Aorta (tissue), 5 donors: ENCODE measurements around the gene MEGF10. TPM values are rescaled to one million over a fixed set of nuclear protein-coding genes. Genes with fewer than 3 reads are reported as not detected.

Experiments
- ATAC-seq: fragments of 200-7000 bp; cut with Tn5 transposase; one replicate; pipeline ENCODE4 v1.9.1; 2022; ENCODE audit warnings: moderate library complexity; ENCODE audit not compliant: low FRiP score
- DNase-seq, 2 donors: peaks; one replicate each; pipeline ENCODE4 v3.0.0-alpha.2; 2020
- H3K27ac ChIP-seq, 2 donors: one replicate each; pipeline ENCODE4 v1.5.1; 2013; ENCODE audit warnings: low read length in 2 of 2, mild to moderate bottlenecking in 2 of 2, moderate library complexity in 2 of 2, control low read depth in 1 of 2, inconsistent platforms in 1 of 2, low read depth in 1 of 2
- H3K27me3 ChIP-seq, 2 donors: one replicate each; pipeline ENCODE4 v1.6.1; 2013; ENCODE audit warnings: control low read depth in 1 of 2, low read length in 1 of 2, mild to moderate bottlenecking in 1 of 2, moderate library complexity in 1 of 2; ENCODE audit not compliant: insufficient read depth in 2 of 2, control insufficient read depth in 1 of 2
- H3K36me3 ChIP-seq, 2 donors: one replicate each; pipeline ENCODE4 v1.6.1; 2013; ENCODE audit warnings: control low read depth in 1 of 2, low read length in 1 of 2, mild to moderate bottlenecking in 1 of 2; ENCODE audit not compliant: insufficient read depth in 2 of 2, control insufficient read depth in 1 of 2
- H3K4me1 ChIP-seq, 2 donors: one replicate each; pipeline ENCODE4 v1.6.1; 2013; ENCODE audit warnings: low read length in 2 of 2, control low read depth in 1 of 2, mild to moderate bottlenecking in 1 of 2, moderate library complexity in 1 of 2; ENCODE audit not compliant: insufficient read depth in 2 of 2, control insufficient read depth in 1 of 2
- H3K4me3 ChIP-seq, 2 donors: one replicate each; pipeline ENCODE4 v1.5.1; 2013; ENCODE audit warnings: low read length in 2 of 2, control low read depth in 1 of 2, mild to moderate bottlenecking in 1 of 2
- H3K9me3 ChIP-seq: one replicate; pipeline ENCODE4 v1.6.1; 2013; ENCODE audit warnings: mild to moderate bottlenecking, low read length; ENCODE audit not compliant: control insufficient read depth
- WGBS, 2 donors: extraction: QIAGEN DNeasy Blood & Tissue Kit; methylation state at CpG; one replicate each; pipeline ENCODE4 v1.1.7; 2013; 5-methylcytosine and 5-hydroxymethylcytosine counted together
- intact Hi-C, 2 donors: fragments of 100-400 bp; cut with DNase I; formaldehyde crosslinking; loops; one replicate each; pipeline versions ENCODE4 v1.14.2 to v1.15.0; 2022
- polyA plus RNA-seq, 2 donors: library from polyadenylated mRNA; stranded (reverse); fragments of 200-250 nt; gene quantifications; one replicate each; pipeline ENCODE4 v1.2.3, GENCODE V29; 2013
- total RNA-seq, 2 donors: library from RNA; stranded (reverse); fragmentation: NEBNext Ultra II Directional; extraction: Animal tissue kit (Norgen Biotek cat#: 25700); gene quantifications; one replicate each; pipeline ENCODE4 v1.2.1, GENCODE V29; 2021
- donor health status: healthy with polysubstance abuse.
- donor health status: Bipolar disorder and iron deficiency.
- donor health status: DM: no; HTN: no; CAD: no.
- donor health status: DM: no; HTN: no; CAD: no.
- donor health status: DM: yes; HTN: yes; CAD: no.

MEGF10 gene
- total and polyA plus RNA-seq, 4 donors: 0.05 to 0.72 (median 0.52) TPM; not detected in 1

DNA sequence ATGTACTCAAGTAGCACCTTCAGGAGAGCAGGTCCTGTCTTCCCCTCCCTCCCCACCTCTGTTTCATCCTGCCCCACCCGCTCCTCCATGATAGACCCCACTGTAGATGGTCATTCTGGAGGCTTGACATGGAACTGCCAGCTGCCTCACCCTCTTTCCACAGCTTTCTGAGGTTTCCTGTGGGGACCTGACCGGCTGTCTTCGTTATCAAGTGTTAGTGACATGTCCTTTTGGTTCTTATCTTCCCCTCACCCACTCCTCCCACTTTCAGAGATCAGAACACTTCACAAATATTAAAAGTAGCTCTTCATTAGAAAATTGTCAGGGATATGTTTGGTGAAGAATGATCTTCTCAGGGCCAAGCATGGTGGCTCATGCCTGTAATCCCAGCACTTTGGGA lies 52.7 kb downstream of the MEGF10 start:
- Histone ChIP-seq H3K27me3 (no peaks in the 10 kb centered on the region), H3K27ac (no peak overlapping the region), H3K4me1 (no peaks in the 10 kb centered on the region), H3K36me3 (no peaks in the 10 kb centered on the region), H3K4me3 (no peak overlapping the region), H3K9me3 (peaks cover 1% of the 10 kb centered on the region)
- DNase-seq (no peak), ATAC-seq (no peak)
- intact Hi-C loops: no loop called here
- whole genome bisulfite sequencing, 2 donors: 86 to 92% methylated on average over 3 of the region's 3 CpGs

DNA sequence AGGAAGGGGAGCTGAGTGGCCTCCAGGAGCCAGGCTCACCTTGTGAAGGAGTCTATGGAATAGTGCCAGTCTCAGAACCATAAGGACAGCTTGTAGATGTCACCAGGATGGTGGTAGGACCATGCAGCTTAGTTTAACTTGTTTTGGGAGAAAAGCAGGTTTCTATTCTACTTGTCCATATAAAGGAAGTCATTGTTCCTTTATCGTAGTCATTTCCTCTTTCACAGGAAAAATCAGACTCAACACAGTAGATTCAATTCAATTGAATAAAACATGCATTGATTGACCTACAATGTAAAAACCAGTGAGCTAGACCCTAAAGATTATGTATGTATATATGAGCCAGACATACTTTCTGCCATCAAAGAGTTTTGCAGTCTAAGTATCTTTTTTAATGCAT lies 53.3 kb downstream of the MEGF10 start:
- no peaks in the 10 kb centered on the region for H3K27me3 ChIP-seq
- 76% methylated on average over 1 of the region's 1 CpG for WGBS, 2 donors
- peaks cover 1% of the 10 kb centered on the region for H3K9me3 ChIP-seq
- H3K4me3 ChIP-seq: no peak overlapping the region
- no peak for ATAC-seq
- H3K4me1 ChIP-seq: no peaks in the 10 kb centered on the region
- DNase-seq: no peak
- intact Hi-C loops: no loop called here
- no peak overlapping the region for H3K27ac ChIP-seq
- H3K36me3 ChIP-seq: no peaks in the 10 kb centered on the region

DNA sequence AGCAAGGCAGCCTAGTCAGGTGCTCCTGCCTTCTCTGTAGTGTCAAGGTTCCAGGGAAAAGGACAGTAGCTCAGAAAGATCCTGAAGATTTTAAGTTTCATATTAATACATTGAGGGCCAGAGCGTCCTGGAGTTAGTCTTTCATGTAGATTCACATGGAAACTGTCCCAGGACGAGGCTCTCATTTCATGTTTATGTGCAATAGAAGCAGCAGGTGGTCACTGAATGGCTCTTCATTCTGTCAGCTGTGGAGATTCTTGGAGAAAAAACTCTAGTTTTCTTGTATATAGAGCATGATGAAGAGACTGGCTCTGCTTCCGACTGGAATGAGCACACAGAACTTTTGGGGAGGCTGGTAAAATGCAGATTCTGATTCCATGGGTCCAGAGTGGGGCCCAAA lies 54.3 kb downstream of the MEGF10 start:
- H3K27me3 ChIP-seq: no peaks in the 10 kb centered on the region
- WGBS, 2 donors: 64 to 71% methylated on average over 3 of the region's 3 CpGs
- no peak overlapping the region for H3K27ac ChIP-seq
- DNase-seq: no peak
- H3K36me3 ChIP-seq: no peaks in the 10 kb centered on the region
- ATAC-seq: no peak
- no peaks in the 10 kb centered on the region for H3K4me1 ChIP-seq
- intact Hi-C loops: no loop called here
- peaks cover 1% of the 10 kb centered on the region for H3K9me3 ChIP-seq
- no peak overlapping the region for H3K4me3 ChIP-seq

DNA sequence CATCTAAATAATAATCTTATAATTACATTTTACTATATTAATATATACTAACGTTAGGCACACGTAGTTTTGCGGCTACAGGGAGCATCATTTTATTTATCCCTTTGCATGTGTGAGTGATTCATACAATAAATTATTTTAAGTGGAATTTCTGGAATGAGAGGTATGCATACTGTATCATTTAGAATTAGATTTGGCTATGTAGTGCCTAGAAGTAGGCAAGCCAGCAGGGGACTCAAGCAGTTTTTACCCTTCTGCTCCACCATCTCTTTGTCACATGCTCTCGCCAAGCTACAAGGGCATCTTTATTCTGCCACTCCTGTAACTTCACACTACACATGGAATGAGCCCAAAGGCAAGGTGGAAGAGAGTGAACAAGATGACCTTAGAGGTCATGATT lies 60.8 kb downstream of the MEGF10 start:
- H3K4me1 ChIP-seq: no peaks in the 10 kb centered on the region
- intact Hi-C loops: no loop called here
- no peak for ATAC-seq
- no peak overlapping the region for H3K27ac ChIP-seq
- no peak overlapping the region for H3K4me3 ChIP-seq
- no peak for DNase-seq
- H3K9me3 ChIP-seq: peaks cover 1% of the 10 kb centered on the region
- H3K36me3 ChIP-seq: no peaks in the 10 kb centered on the region
- 44 to 52% methylated on average over 4 of the region's 4 CpGs for WGBS, 2 donors
- H3K27me3 ChIP-seq: no peaks in the 10 kb centered on the region

DNA sequence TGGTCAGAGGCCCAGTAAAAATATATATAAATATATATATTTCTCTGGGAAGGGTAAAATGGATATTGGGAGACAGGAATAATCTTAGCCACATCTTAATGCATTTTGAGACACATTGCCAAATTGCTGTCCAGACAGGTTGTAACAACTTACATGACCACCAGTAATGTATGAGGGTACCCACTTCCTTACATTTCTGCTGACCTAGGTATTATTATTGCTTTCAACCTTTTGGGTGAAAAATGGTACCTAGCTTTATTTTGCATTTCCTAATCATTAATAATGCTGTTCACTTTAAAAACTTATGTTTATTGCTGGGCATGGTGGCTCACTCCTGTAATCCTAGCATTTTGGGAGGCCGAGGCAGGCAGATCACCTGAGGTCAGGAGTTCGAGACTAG lies 61.5 kb downstream of the MEGF10 start:
- Histone ChIP-seq H3K27me3 (no peaks in the 10 kb centered on the region), H3K36me3 (no peaks in the 10 kb centered on the region), H3K4me1 (no peaks in the 10 kb centered on the region), H3K27ac (no peak overlapping the region), H3K9me3 (peaks cover 1% of the 10 kb centered on the region), H3K4me3 (no peak overlapping the region)
- no peak for DNase-seq
- intact Hi-C loops: no loop called here
- no peak for ATAC-seq
- 94 to 98% methylated on average over 2 of the region's 2 CpGs for WGBS, 2 donors

DNA sequence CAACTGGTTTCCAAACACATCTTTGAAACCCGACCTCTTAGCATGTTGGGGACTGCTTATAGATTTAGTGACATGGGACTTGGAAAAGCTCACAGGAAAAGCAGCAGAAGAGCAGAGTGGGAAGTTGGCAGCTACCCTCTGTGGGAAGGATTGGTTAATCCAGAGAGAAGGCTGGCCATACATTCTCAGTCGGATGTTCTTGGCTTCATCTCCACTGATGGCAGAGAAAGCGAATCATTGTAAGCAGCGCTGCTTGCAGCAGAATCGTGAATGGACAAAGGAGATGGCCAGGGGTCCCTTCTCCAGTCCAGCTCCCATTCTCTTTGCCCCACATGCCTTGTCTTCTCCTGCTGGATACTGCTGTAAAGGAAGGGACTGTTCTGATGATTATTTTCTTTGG lies 62.7 kb downstream of the MEGF10 start:
- 68 to 72% methylated on average over 5 of the region's 5 CpGs for WGBS, 2 donors
- intact Hi-C loops: no loop called here
- H3K36me3 ChIP-seq: no peaks in the 10 kb centered on the region
- peaks cover 1% of the 10 kb centered on the region for H3K9me3 ChIP-seq
- no peak overlapping the region for H3K27ac ChIP-seq
- no peaks in the 10 kb centered on the region for H3K4me1 ChIP-seq
- H3K27me3 ChIP-seq: no peaks in the 10 kb centered on the region
- H3K4me3 ChIP-seq: no peak overlapping the region
- DNase-seq (no peak), ATAC-seq (no peak)

DNA sequence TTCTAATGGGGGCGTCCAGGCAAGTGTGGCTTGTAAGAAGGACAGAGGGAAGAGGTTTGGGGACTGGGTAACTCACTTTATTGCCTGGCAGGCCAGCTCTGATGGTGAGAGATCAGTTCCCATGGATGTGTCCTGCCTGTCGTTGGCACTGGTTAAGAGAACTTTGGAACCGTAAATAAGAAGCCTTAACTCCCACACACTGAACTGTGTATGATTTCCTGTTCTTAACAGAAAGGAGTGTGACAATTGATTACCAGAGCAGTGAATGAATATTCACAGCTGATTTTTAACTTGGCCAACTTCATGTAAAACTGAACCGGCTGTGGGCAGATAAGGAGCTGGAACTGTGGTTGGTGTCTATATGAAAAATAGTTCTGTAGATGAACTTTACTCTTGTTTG lies 63.2 kb downstream of the MEGF10 start:
- Histone ChIP-seq H3K9me3 (peaks cover 1% of the 10 kb centered on the region), H3K27me3 (no peaks in the 10 kb centered on the region), H3K36me3 (no peaks in the 10 kb centered on the region), H3K4me1 (no peaks in the 10 kb centered on the region), H3K4me3 (no peak overlapping the region), H3K27ac (no peak overlapping the region)
- ATAC-seq (no peak), DNase-seq (no peak)
- intact Hi-C loops: no loop called here
- 36 to 41% methylated on average over 4 of the region's 4 CpGs for WGBS, 2 donors

DNA sequence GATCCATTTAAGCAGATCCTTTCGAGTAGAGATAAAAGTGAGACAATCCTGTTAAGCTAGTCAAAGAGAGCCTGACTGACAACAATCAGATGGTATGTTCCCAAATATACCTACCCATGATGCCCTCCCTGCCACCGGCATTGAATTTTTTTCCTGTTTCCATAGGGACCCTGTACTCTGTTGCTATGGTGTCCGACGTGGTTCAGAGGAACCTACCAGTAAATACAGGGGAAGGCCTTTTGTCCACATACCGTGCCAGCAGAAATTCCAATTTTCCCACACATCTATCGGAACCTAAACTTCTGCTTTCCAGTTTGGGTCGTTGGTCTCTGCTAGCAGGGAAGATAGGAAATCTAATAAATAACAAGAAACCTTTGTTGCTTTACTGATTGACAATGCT lies 64.7 kb downstream of the MEGF10 start:
- no peaks in the 10 kb centered on the region for H3K36me3 ChIP-seq
- no peaks in the 10 kb centered on the region for H3K27me3 ChIP-seq
- WGBS, 2 donors: 48 to 50% methylated on average over 7 of the region's 7 CpGs
- intact Hi-C loops: no loop called here
- H3K4me1 ChIP-seq: no peaks in the 10 kb centered on the region
- no peak overlapping the region for H3K27ac ChIP-seq
- no peak for ATAC-seq
- no peak for DNase-seq
- no peak overlapping the region for H3K4me3 ChIP-seq
- peaks cover 1% of the 10 kb centered on the region for H3K9me3 ChIP-seq

DNA sequence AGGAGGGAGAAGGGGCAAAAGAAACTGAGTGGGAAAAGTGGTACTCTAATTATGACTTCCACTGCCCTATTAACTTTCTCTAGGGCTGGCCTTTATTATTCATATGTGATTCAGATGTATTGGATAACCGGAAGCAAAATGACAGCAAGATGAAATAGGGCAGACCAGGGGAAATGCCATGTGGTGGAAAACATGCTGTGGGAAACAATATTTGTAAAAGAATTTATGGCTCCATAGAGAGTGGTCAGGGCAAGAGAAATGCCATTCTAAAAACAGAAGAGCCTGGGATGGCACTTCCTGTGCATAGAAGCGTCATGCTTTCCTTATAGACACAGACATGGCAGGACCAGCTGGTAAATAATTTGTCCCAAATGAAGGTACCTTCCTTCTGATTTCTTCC lies 67.7 kb downstream of the MEGF10 start:
- Histone ChIP-seq H3K27me3 (no peaks in the 10 kb centered on the region), H3K4me3 (no peak overlapping the region)
- 34 to 40% methylated on average over 2 of the region's 2 CpGs for WGBS, 2 donors

More for the DNA sequence above, 67.7 kb downstream of the MEGF10 start:
- no peaks in the 10 kb centered on the region for H3K36me3 ChIP-seq
- ATAC-seq: no peak
- H3K4me1 ChIP-seq: no peaks in the 10 kb centered on the region
- peaks cover 1% of the 10 kb centered on the region for H3K9me3 ChIP-seq
- no peak overlapping the region for H3K27ac ChIP-seq
- no peak for DNase-seq
- intact Hi-C loops: no loop called here
